HepG2 (cell line): ENCODE measurements around the gene PLXNA3. TPM values are rescaled to one million over a fixed set of nuclear protein-coding genes. Genes with fewer than 3 reads are reported as not detected.

Experiments used
- AHR ChIP-seq: IDR thresholded peaks from 2 replicates; pipeline ENCODE4 v1.6.1; 2018; ENCODE audit warnings: missing genetic modification reagents, missing compliant biosample characterization
- DNMT1 ChIP-seq: sonication (generic); formaldehyde crosslinking; IDR thresholded peaks from 2 replicates; pipeline ENCODE4 v1.5.1; 2020; ENCODE audit warnings: mild to moderate bottlenecking, missing genetic modification reagents
- ETV5 ChIP-seq: IDR thresholded peaks from 2 replicates; pipeline ENCODE4 v1.6.1; 2018; ENCODE audit warnings: missing biosample characterization, missing genetic modification reagents, inconsistent platforms, borderline replicate concordance
- HDAC6 ChIP-seq: fragments of 200-600 bp; sonication (generic); IDR thresholded peaks from 2 replicates; pipeline ENCODE4 v1.7.0; 2017; ENCODE audit warnings: mild to moderate bottlenecking, antibody characterized with exemption, low read length, low read depth
- KLF11 ChIP-seq: IDR thresholded peaks from 2 replicates; pipeline ENCODE4 v1.6.1; 2016; ENCODE audit warnings: missing compliant biosample characterization
- NR1H2 ChIP-seq: sonication (generic); formaldehyde crosslinking; IDR thresholded peaks from 2 replicates; pipeline ENCODE4 v1.8.1; 2022; ENCODE audit warnings: low read depth, missing genetic modification reagents, borderline replicate concordance
- SOX13 ChIP-seq, 3 experiments: fragments of 450-650 bp in 1 of 3; sonication (generic) in 1 of 3; formaldehyde crosslinking in 1 of 3; IDR thresholded peaks in 2 of 3; conservative IDR thresholded peaks in 1 of 3; 2 replicates each; pipeline versions ENCODE4 v1.5.0 to v1.6.1; 2016 to 2020; ENCODE audit warnings: antibody characterized with exemption in 1 of 3, mild to moderate bottlenecking in 1 of 3, missing compliant biosample characterization in 1 of 3, missing genetic modification reagents in 1 of 3, moderate library complexity in 1 of 3
- SOX5 ChIP-seq: IDR thresholded peaks from 2 replicates; pipeline ENCODE4 v1.6.1; 2016; ENCODE audit warnings: borderline replicate concordance
- SPEN ChIP-seq: sonication (generic); formaldehyde crosslinking; IDR thresholded peaks from 2 replicates; pipeline ENCODE4 v1.5.1; 2020; ENCODE audit warnings: low read depth, mild to moderate bottlenecking, missing genetic modification reagents
- TOE1 ChIP-seq: sonication (generic); formaldehyde crosslinking; IDR thresholded peaks from 2 replicates; pipeline ENCODE4 v1.4.0; 2020; ENCODE audit warnings: mild to moderate bottlenecking, missing genetic modification reagents
- ZNF160 ChIP-seq: sonication (generic); formaldehyde crosslinking; IDR thresholded peaks from 2 replicates; pipeline ENCODE4 v1.8.0; 2022; ENCODE audit warnings: mild to moderate bottlenecking, inconsistent platforms, missing genetic modification reagents
- ZNF260 ChIP-seq: sonication (generic); formaldehyde crosslinking; IDR thresholded peaks from 2 replicates; pipeline ENCODE4 v1.4.0; 2020; ENCODE audit warnings: missing genetic modification reagents, low read depth, mild to moderate bottlenecking, borderline replicate concordance
- ZNF3 ChIP-seq: IDR thresholded peaks from 2 replicates; pipeline ENCODE4 v1.7.0; 2017; ENCODE audit warnings: inconsistent platforms
- ZNF30 ChIP-seq: sonication (generic); formaldehyde crosslinking; IDR thresholded peaks from 2 replicates; pipeline ENCODE4 v1.5.0; 2020; ENCODE audit warnings: mild to moderate bottlenecking, missing genetic modification reagents
- ZNF383 ChIP-seq: sonication (generic); formaldehyde crosslinking; IDR thresholded peaks from 2 replicates; pipeline ENCODE4 v1.4.0; 2020; ENCODE audit warnings: missing genetic modification reagents, mild to moderate bottlenecking, borderline replicate concordance
- ZNF556 ChIP-seq: sonication (generic); formaldehyde crosslinking; IDR thresholded peaks from 2 replicates; pipeline ENCODE4 v1.4.0; 2020; ENCODE audit warnings: mild to moderate bottlenecking, missing genetic modification reagents, borderline replicate concordance
- polyA plus RNA-seq, 8 experiments: library from polyadenylated mRNA; depleted of rRNA in 3 of 8; stranded (reverse) in 7 of 8; unstranded in 1 of 8; fragments of >200 nt; fragmentation: Illumina TruSeq in 4 of 8; extraction: Trizol in 4 of 8; gene quantifications; 2 replicates each; pipeline versions ENCODE4 v1.2.1 to v1.2.3, GENCODE V29; 2011 to 2016; ENCODE audit warnings: low read depth in 4 of 8, missing spikeins in 1 of 8, mixed read lengths in 1 of 8; ENCODE audit not compliant: insufficient read depth in 1 of 8
- total RNA-seq, 5 experiments: library from RNA; depleted of rRNA; stranded (reverse); fragments of >200 nt; fragmentation: Illumina TruSeq; extraction: Trizol; gene quantifications; 2 replicates each; pipeline ENCODE4 v1.2.3, GENCODE V29; 2016; ENCODE audit warnings: low read depth in 1 of 5
- TF ChIP-seq, protein P1 (sequence below): sonication (generic); formaldehyde crosslinking; IDR thresholded peaks from 2 replicates; pipeline ENCODE4 v1.4.0; 2020; ENCODE audit warnings: missing genetic modification reagents
- TF ChIP-seq, protein P2 (sequence below): sonication (generic); formaldehyde crosslinking; IDR thresholded peaks from 2 replicates; pipeline ENCODE4 v1.4.0; 2020; ENCODE audit warnings: missing genetic modification reagents
- TF ChIP-seq, protein P3 (sequence below): sonication (generic); formaldehyde crosslinking; IDR thresholded peaks from 2 replicates; pipeline ENCODE4 v1.5.0; 2020; ENCODE audit warnings: mild to moderate bottlenecking, missing genetic modification reagents
- TF ChIP-seq, protein P4 (sequence below): IDR thresholded peaks from 2 replicates; pipeline ENCODE4 v1.6.1; 2018; ENCODE audit warnings: missing genetic modification reagents

Gene PLXNA3
- total and polyA plus RNA-seq, 2 of the 13 experiments (the other 11 are each of a cell fraction or from before 2014, with no cell fraction given): 5.8 to 20.6 TPM

DNA sequence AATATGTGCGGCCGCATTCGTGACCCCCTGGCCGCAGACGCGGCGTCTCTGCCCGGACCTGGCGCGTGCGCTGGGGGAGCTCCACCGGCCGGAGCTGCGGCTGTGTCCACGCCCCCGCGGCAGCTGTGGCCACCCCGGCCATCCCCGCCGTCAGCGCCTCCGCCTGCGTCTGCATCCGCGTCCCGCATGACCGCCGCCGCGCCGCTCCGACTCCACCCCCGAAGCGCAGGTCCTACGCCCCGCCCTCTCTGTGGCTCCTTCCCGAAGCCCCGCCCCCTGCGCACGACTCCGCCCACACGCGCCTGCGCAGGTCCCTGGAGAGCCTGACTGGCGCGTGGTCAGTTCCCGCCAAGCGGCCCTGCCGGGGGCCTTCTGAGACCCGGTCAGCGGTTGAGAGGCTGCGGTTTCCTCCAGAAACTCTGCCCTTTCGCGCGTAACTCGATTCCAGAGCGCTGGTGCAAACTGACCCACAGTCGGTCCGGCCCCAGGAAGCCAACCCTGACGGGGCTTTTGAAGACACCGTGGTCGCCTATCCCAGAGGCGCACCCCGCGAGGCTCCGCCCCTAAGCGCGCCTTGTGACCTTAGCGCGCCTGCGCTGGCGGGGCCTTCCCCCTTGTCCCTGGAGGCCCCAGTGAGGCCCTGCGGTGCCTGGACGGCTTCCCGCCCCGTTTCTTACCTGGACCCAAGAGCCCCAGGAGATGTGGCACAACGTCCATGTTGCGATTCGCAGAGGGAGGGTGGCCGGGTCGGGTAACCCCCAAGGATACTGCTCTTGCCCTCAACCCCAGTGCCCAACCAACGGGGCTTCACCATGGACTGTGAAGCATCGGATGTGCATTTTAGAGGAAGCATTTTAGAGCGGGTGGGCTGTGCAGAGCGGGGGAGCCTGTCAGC is 20.9 kb downstream of the PLXNA3 start, which contains the start of gene LAGE3 (continued):
- TF ChIP-seq ETV5 (CRISPR knock-in tag) (no peak), NR1H2 (CRISPR knock-in tag) (no peak), ZNF30 (CRISPR knock-in tag) (no peak), ZNF3 (CRISPR knock-in tag) (no peak), SPEN (CRISPR knock-in tag) (peak; percentile 37; the same call in 1 of the 2 replicates), SOX5 (CRISPR knock-in tag) (no peak), TOE1 (CRISPR knock-in tag) (no peak), AHR (no peak), ZNF556 (no peak), ZNF383 (CRISPR knock-in tag) (no peak), HDAC6 (no peak), SOX13 (IDR thresholded peaks at IDR 0.05) (no peak), SOX13 (CRISPR knock-in tag; conservative IDR thresholded peaks at IDR 0.05 in 1 of 2, IDR thresholded peaks at IDR 0.05 in 1 of 2) (0 out of 4 replicates have a peak, but pooled peaks of 1 of the 2 experiments have one; percentile 23), ZNF160 (CRISPR knock-in tag) (peak; percentile 39; the same call in 1 of the 2 replicates), ZNF260 (no peak), KLF11 (CRISPR knock-in tag) (no peak), DNMT1 (CRISPR knock-in tag) (0 out of 2 replicates have a peak, but pooled peaks have one; percentile 47)
- TF ChIP-seq, protein P1, sequence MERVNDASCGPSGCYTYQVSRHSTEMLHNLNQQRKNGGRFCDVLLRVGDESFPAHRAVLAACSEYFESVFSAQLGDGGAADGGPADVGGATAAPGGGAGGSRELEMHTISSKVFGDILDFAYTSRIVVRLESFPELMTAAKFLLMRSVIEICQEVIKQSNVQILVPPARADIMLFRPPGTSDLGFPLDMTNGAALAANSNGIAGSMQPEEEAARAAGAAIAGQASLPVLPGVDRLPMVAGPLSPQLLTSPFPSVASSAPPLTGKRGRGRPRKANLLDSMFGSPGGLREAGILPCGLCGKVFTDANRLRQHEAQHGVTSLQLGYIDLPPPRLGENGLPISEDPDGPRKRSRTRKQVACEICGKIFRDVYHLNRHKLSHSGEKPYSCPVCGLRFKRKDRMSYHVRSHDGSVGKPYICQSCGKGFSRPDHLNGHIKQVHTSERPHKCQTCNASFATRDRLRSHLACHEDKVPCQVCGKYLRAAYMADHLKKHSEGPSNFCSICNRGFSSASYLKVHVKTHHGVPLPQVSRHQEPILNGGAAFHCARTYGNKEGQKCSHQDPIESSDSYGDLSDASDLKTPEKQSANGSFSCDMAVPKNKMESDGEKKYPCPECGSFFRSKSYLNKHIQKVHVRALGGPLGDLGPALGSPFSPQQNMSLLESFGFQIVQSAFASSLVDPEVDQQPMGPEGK: peak; percentile 29; the same call in 1 of the 2 replicates
- TF ChIP-seq, protein P2, sequence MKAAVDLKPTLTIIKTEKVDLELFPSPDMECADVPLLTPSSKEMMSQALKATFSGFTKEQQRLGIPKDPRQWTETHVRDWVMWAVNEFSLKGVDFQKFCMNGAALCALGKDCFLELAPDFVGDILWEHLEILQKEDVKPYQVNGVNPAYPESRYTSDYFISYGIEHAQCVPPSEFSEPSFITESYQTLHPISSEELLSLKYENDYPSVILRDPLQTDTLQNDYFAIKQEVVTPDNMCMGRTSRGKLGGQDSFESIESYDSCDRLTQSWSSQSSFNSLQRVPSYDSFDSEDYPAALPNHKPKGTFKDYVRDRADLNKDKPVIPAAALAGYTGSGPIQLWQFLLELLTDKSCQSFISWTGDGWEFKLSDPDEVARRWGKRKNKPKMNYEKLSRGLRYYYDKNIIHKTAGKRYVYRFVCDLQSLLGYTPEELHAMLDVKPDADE: no peak
- TF ChIP-seq, protein P3, sequence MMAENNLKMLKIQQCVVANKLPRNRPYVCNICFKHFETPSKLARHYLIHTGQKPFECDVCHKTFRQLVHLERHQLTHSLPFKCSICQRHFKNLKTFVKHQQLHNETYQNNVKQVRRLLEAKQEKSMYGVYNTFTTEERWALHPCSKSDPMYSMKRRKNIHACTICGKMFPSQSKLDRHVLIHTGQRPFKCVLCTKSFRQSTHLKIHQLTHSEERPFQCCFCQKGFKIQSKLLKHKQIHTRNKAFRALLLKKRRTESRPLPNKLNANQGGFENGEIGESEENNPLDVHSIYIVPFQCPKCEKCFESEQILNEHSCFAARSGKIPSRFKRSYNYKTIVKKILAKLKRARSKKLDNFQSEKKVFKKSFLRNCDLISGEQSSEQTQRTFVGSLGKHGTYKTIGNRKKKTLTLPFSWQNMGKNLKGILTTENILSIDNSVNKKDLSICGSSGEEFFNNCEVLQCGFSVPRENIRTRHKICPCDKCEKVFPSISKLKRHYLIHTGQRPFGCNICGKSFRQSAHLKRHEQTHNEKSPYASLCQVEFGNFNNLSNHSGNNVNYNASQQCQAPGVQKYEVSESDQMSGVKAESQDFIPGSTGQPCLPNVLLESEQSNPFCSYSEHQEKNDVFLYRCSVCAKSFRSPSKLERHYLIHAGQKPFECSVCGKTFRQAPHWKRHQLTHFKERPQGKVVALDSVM (CRISPR knock-in tag): no peak
- TF ChIP-seq, protein P4, sequence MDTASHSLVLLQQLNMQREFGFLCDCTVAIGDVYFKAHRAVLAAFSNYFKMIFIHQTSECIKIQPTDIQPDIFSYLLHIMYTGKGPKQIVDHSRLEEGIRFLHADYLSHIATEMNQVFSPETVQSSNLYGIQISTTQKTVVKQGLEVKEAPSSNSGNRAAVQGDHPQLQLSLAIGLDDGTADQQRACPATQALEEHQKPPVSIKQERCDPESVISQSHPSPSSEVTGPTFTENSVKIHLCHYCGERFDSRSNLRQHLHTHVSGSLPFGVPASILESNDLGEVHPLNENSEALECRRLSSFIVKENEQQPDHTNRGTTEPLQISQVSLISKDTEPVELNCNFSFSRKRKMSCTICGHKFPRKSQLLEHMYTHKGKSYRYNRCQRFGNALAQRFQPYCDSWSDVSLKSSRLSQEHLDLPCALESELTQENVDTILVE: no peak
